OCI-LY7 (cell line): ENCODE data around the gene RBM18. TPM values are rescaled to one million over a fixed set of nuclear protein-coding genes. Genes with fewer than 3 reads are reported as not detected.

Experiments
- BruUV-seq: library from RNA; stranded (reverse); fragments of 400-500 nt; replicated peaks from 2 replicates; lab custom pipeline; 2021; lab: Mats Ljungman, UMichigan
- CTCF ChIA-PET: fragments of 300-600 bp; sonication (Branson Sonifier 250); formaldehyde crosslinking; loops from one replicate; lab custom pipeline; 2022; ENCODE audit warnings: antibody characterized with exemption; ENCODE audit not compliant: unreplicated experiment; lab: Charles Lee
- POLR2A ChIA-PET: fragments of 300-600 bp; sonication (Branson Sonifier 250); formaldehyde crosslinking; loops from one replicate; lab custom pipeline; 2022; ENCODE audit warnings: antibody characterized with exemption; lab: Charles Lee
- DNase-seq: peaks from one replicate; pipeline ENCODE4 v3.0.0-alpha.2; 2015; ENCODE audit warnings: low spot score
- H2AFZ ChIP-seq: fragments of 200-600 bp; sonication (generic), shearing (Covaris generic); 2 replicates; pipeline ENCODE4 v1.6.1; 2014; ENCODE audit warnings: mild to moderate bottlenecking, antibody characterized with exemption, low read length, moderate library complexity
- H3K27ac ChIP-seq: fragments of 200-600 bp; sonication (generic); 2 replicates; pipeline ENCODE4 v1.5.1; 2014; ENCODE audit warnings: mixed run types, low read depth, mild to moderate bottlenecking, moderate library complexity, low read length, inconsistent platforms; ENCODE audit not compliant: poor library complexity, severe bottlenecking
- H3K36me3 ChIP-seq: fragments of 200-600 bp; sonication (generic); 2 replicates; pipeline ENCODE4 v1.6.1; 2014; ENCODE audit warnings: mild to moderate bottlenecking, antibody characterized with exemption, low read length, moderate library complexity, mixed read lengths; ENCODE audit not compliant: insufficient read depth
- H3K4me1 ChIP-seq: fragments of 200-600 bp; sonication (generic); 2 replicates; pipeline ENCODE4 v1.5.1; 2014; ENCODE audit warnings: mild to moderate bottlenecking, low read length; ENCODE audit not compliant: insufficient read depth, poor library complexity, severe bottlenecking
- H3K4me2 ChIP-seq: fragments of 200-600 bp; sonication (generic); 2 replicates; pipeline ENCODE4 v1.6.1; 2014; ENCODE audit warnings: mild to moderate bottlenecking, low read length
- H3K4me3 ChIP-seq: fragments of 200-600 bp; sonication (generic); 2 replicates; pipeline ENCODE4 v1.5.1; 2014; ENCODE audit warnings: mild to moderate bottlenecking, low read depth, low read length; ENCODE audit not compliant: poor library complexity, severe bottlenecking
- H3K79me2 ChIP-seq: fragments of 200-600 bp; sonication (generic); 2 replicates; pipeline ENCODE4 v1.6.1; 2016; ENCODE audit warnings: low read depth, mild to moderate bottlenecking, low read length, moderate library complexity, mixed read lengths; ENCODE audit not compliant: insufficient read depth
- H3K9me2 ChIP-seq: fragments of 200-600 bp; sonication (generic); 2 replicates; pipeline ENCODE4 v1.6.1; 2016; ENCODE audit warnings: mild to moderate bottlenecking, low read length, mixed read lengths; ENCODE audit not compliant: insufficient read depth
- H3K9me3 ChIP-seq: fragments of 200-600 bp; sonication (generic); 2 replicates; pipeline ENCODE4 v1.6.1; 2014; ENCODE audit warnings: mild to moderate bottlenecking, mixed run types, low read length, mixed read lengths
- H4K20me1 ChIP-seq: fragments of 200-600 bp; sonication (generic); 2 replicates; pipeline ENCODE4 v1.6.1; 2014; ENCODE audit warnings: mild to moderate bottlenecking, antibody characterized with exemption, low read length, moderate library complexity, mixed read lengths; ENCODE audit not compliant: insufficient read depth
- EZH2phosphoT487 ChIP-seq: fragments of 200-600 bp; sonication (generic); IDR thresholded peaks from 2 replicates; pipeline ENCODE4 v1.6.1; 2018; ENCODE audit warnings: low read depth, borderline replicate concordance, mild to moderate bottlenecking, mixed run types, antibody characterized with exemption, low read length, moderate library complexity, mixed read lengths
- intact Hi-C: fragments of 100-400 bp; cut with micrococcal nuclease; formaldehyde crosslinking; loops from one replicate; pipeline ENCODE4 v1.10.0; 2022; ENCODE audit not compliant: unreplicated experiment
- total RNA-seq, 2 experiments: library from RNA; depleted of rRNA in 1 of 2; stranded (reverse); fragments of >200 nt in 1 of 2; shearing (Covaris generic) in 1 of 2; gene quantifications; 2 replicates each; pipeline ENCODE4 v1.2.3, GENCODE V29; 2014 to 2022
- TF ChIP-seq, protein P1 (sequence below): fragments of 200-600 bp; sonication (generic); conservative IDR thresholded peaks from 2 replicates; pipeline ENCODE4 v1.5.1; 2014; ENCODE audit warnings: mild to moderate bottlenecking, antibody characterized with exemption, low read length, moderate library complexity, mixed read lengths

Gene RBM18
- total RNA-seq, 2 experiments from 2014 or later = 8.3 to 22.2 TPM

GRCh38 chr9:122234022-122234748 is 30.5 kb downstream of the RBM18 start:
- H3K36me3 ChIP-seq = peaks cover 9% of the 10 kb centered on the region; the same call in 1 of the 2 replicates
- ChIA-PET POLR2A (no interaction called here), CTCF (no interaction called here)
- TF ChIP-seq, protein P1, sequence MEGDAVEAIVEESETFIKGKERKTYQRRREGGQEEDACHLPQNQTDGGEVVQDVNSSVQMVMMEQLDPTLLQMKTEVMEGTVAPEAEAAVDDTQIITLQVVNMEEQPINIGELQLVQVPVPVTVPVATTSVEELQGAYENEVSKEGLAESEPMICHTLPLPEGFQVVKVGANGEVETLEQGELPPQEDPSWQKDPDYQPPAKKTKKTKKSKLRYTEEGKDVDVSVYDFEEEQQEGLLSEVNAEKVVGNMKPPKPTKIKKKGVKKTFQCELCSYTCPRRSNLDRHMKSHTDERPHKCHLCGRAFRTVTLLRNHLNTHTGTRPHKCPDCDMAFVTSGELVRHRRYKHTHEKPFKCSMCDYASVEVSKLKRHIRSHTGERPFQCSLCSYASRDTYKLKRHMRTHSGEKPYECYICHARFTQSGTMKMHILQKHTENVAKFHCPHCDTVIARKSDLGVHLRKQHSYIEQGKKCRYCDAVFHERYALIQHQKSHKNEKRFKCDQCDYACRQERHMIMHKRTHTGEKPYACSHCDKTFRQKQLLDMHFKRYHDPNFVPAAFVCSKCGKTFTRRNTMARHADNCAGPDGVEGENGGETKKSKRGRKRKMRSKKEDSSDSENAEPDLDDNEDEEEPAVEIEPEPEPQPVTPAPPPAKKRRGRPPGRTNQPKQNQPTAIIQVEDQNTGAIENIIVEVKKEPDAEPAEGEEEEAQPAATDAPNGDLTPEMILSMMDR = no peak
- no peak for TF ChIP-seq EZH2phosphoT487
- H3K4me2 ChIP-seq = no peak overlapping the region
- no peak overlapping the region for H3K27ac ChIP-seq
- no TSS peak for BruUV-seq
- H2AFZ ChIP-seq = no peak overlapping the region
- no peak for DNase-seq
- H3K4me1 ChIP-seq = no peaks in the 10 kb centered on the region
- intact Hi-C loops = no loop called here
- no peaks in the 10 kb centered on the region for H4K20me1 ChIP-seq
- no peaks in the 10 kb centered on the region for H3K9me2 ChIP-seq
- H3K79me2 ChIP-seq = no peaks in the 10 kb centered on the region
- no peaks in the 10 kb centered on the region for H3K9me3 ChIP-seq
- H3K4me3 ChIP-seq = no peak overlapping the region

DNA sequence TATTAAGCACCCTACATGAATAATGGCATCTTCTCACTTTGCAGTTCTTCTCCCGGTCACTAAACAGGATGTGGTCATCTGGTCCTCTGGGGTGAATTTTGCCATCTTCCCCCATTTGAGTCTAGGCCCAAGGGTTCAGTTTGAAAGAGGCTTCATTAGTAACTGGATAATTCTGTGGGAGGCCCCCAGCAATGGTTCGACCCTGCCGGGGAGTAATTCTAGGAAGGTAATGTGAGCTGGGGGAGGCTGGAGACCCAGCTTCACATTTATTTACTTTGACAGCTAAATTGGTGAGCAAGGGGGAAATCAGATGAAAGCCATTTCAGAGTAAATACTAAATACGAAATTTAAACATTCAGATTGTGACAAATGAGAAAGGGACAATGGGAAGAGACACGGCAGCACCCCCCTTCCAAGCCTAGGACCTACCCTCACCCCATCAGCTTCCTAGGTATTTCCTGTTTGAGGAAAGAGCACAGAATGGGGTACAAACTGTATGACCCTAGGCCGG is 31.8 kb downstream of the RBM18 start:
- Histone ChIP-seq H3K4me1 (no peaks in the 10 kb centered on the region), H3K4me2 (no peak overlapping the region), H3K36me3 (no peaks in the 10 kb centered on the region), H2AFZ (no peak overlapping the region), H3K27ac (no peak overlapping the region), H3K4me3 (no peak overlapping the region), H3K9me2 (no peaks in the 10 kb centered on the region), H4K20me1 (no peaks in the 10 kb centered on the region), H3K79me2 (no peaks in the 10 kb centered on the region), H3K9me3 (no peaks in the 10 kb centered on the region)
- CTCF ChIA-PET = no interaction called here
- POLR2A ChIA-PET = no interaction called here
- DNase-seq = no peak
- intact Hi-C loops = no loop called here
- BruUV-seq = no TSS peak
- TF ChIP-seq, protein P1 = no peak
- TF ChIP-seq EZH2phosphoT487 = no peak

DNA sequence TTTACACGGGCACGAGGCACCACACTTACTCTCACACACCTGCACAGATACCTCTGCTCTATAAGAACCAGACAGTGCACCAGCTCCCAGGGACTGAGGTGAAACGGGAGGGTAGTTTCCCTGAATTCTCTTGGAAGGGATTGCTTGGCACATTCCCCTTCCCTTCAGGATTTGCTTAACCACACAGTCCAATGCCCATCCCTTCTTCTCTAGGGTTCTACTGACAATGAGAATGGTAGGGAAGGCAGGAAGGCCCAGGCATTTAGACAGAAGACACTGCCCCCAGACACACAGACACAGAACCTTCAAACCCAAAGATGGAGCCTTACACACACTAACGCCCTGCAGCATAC is 35.2 kb downstream of the RBM18 start:
- H3K4me3 ChIP-seq = no peak overlapping the region
- H3K9me2 ChIP-seq = no peaks in the 10 kb centered on the region
- no peaks in the 10 kb centered on the region for H3K79me2 ChIP-seq
- ChIA-PET POLR2A (no interaction called here), CTCF (no interaction called here)
- H3K4me1 ChIP-seq = no peaks in the 10 kb centered on the region
- no peak overlapping the region for H3K4me2 ChIP-seq
- no peak for TF ChIP-seq EZH2phosphoT487
- TF ChIP-seq, protein P1 = no peak
- no peaks in the 10 kb centered on the region for H3K36me3 ChIP-seq
- no peak for DNase-seq
- H4K20me1 ChIP-seq = no peaks in the 10 kb centered on the region
- H2AFZ ChIP-seq = no peak overlapping the region
- BruUV-seq = no TSS peak
- no peak overlapping the region for H3K27ac ChIP-seq
- no peaks in the 10 kb centered on the region for H3K9me3 ChIP-seq
- intact Hi-C loops = no loop called here
